Epidermal melanocyte (primary cell): ENCODE results near the gene DTNBP1.

Source experiments
- DNase-seq: peaks from one replicate; pipeline ENCODE4 v3.0.0; 2011; ENCODE audit warnings: low spot score; ENCODE audit not compliant: insufficient read length

The DTNBP1 gene

GRCh38 chr6:15626160-15626559 is 36.7 kb downstream of the DTNBP1 start:
- no peak for DNase-seq

- no peak for DNase-seq
Observed at GRCh38 chr6:15623276-15624116, 39.3 kb downstream of the DTNBP1 start.

- no peak for DNase-seq
Observed at GRCh38 chr6:15622045-15622740, 40.6 kb downstream of the DTNBP1 start.

- DNase-seq = no peak
Observed at GRCh38 chr6:15621203-15622044, 41.4 kb downstream of the DTNBP1 start.

GRCh38 chr6:15620611-15621010 is 42.2 kb downstream of the DTNBP1 start:
- DNase-seq = no peak

GRCh38 chr6:15619330-15619729 is 43.5 kb downstream of the DTNBP1 start:
- no peak for DNase-seq

GRCh38 chr6:15618685-15619084 is 44.1 kb downstream of the DTNBP1 start:
- DNase-seq = no peak

GRCh38 chr6:15616261-15616660 is 46.6 kb downstream of the DTNBP1 start:
- no peak for DNase-seq

- DNase-seq = no peak
Observed at GRCh38 chr6:15615802-15616201, 47.0 kb downstream of the DTNBP1 start.

- no peak for DNase-seq
Observed at GRCh38 chr6:15614277-15614676, 48.6 kb downstream of the DTNBP1 start.

- DNase-seq = no peak
Observed at GRCh38 chr6:15608396-15608795, 54.4 kb downstream of the DTNBP1 start.

GRCh38 chr6:15607603-15608002 is 55.2 kb downstream of the DTNBP1 start:
- DNase-seq = no peak

GRCh38 chr6:15606347-15606746 is 56.5 kb downstream of the DTNBP1 start:
- no peak for DNase-seq

GRCh38 chr6:15604843-15605242 is 58.0 kb downstream of the DTNBP1 start:
- no peak for DNase-seq

GRCh38 chr6:15602154-15602553 is 60.7 kb downstream of the DTNBP1 start:
- DNase-seq = no peak

GRCh38 chr6:15598273-15598798 is 64.5 kb downstream of the DTNBP1 start:
- DNase-seq = no peak

- DNase-seq = no peak
Observed at GRCh38 chr6:15596186-15596896, 66.5 kb downstream of the DTNBP1 start.

- no peak for DNase-seq
Observed at GRCh38 chr6:15595461-15596173, 67.2 kb downstream of the DTNBP1 start.

- no peak for DNase-seq
Observed at GRCh38 chr6:15594512-15595259, 68.1 kb downstream of the DTNBP1 start.

- no peak for DNase-seq
Observed at GRCh38 chr6:15593798-15594197, 69.0 kb downstream of the DTNBP1 start.
